ENCODE data around the gene DACH1. TPM values are rescaled to one million over a fixed set of nuclear protein-coding genes. Genes with fewer than 3 reads are reported as not detected.

DACH1 gene
- total RNA-seq, 1 experiment from 2014 or later: 0.11 TPM

DNA sequence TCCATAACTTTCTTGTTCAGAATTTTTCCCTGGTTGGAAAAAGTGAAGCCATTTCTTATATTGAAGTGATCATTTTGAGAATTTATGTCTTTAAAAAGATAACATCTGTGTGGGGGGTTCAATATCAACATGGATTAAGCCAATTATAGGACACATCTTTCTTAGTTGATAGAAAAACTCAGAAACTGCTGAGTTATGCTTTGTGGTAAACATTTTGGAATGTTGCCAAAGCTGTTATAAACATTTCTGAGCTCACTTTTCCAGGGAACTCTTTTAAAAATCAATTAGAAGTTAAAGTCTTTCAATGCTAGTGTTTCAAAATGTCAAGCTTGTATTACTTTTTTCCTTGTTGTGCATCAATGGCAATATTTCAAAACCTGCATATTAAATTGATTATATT lies 248.8 kb downstream of the DACH1 start:
- intact Hi-C loops (cut with micrococcal nuclease; ENCODE audit: unreplicated experiment): no loop called here

GRCh38 chr13:71617265-71617664 lies 249.7 kb downstream of the DACH1 start:
- TF ChIP-seq EZH2 (IDR thresholded peaks at IDR 0.05; ENCODE audit: borderline replicate concordance, low read depth, low read length, poor library complexity, severe bottlenecking) (no peak), CTCF (conservative IDR thresholded peaks at IDR 0.05; ENCODE audit: low read depth, low read length) (no peak)
- no peaks in the 10 kb centered on the region for H3K27me3 ChIP-seq (replicated peaks; ENCODE audit: insufficient read depth, low read depth, low read length, poor library complexity)
- ChIA-PET CTCF (no interaction called here), POLR2A (ENCODE audit: low non-redundant PET) (no interaction called here)
- no peaks in the 10 kb centered on the region for H3K9me3 ChIP-seq (ENCODE audit: low read depth, low read length, poor library complexity, severe bottlenecking)
- no peak for DNase-seq (ENCODE audit: low spot score)
- no TSS peak for BruUV-seq (replicated peaks)
- H3K36me3 ChIP-seq (ENCODE audit: insufficient read depth, low read length, poor library complexity, severe bottlenecking): no peaks in the 10 kb centered on the region
- intact Hi-C loops (cut with micrococcal nuclease; ENCODE audit: unreplicated experiment): no loop called here
- H3K4me3 ChIP-seq (ENCODE audit: low read depth, low read length, poor library complexity, severe bottlenecking): no peak overlapping the region
- peaks cover 51% of the 10 kb centered on the region for H3K4me1 ChIP-seq (ENCODE audit: insufficient read depth, low read length, poor library complexity, severe bottlenecking)
- no peak overlapping the region for H3K27ac ChIP-seq (ENCODE audit: low read depth, low read length, poor library complexity, severe bottlenecking)

More for the DNA sequence above, 248.8 kb downstream of the DACH1 start:
- ChIA-PET CTCF (no interaction called here), POLR2A (ENCODE audit: low non-redundant PET) (no interaction called here)
- DNase-seq (ENCODE audit: low spot score): peak; percentile 42
- H3K27ac ChIP-seq (ENCODE audit: low read depth, low read length, poor library complexity, severe bottlenecking): no peak overlapping the region
- H3K27me3 ChIP-seq (replicated peaks; ENCODE audit: insufficient read depth, low read depth, low read length, poor library complexity): no peaks in the 10 kb centered on the region
- H3K36me3 ChIP-seq (ENCODE audit: insufficient read depth, low read length, poor library complexity, severe bottlenecking): no peaks in the 10 kb centered on the region
- H3K4me1 ChIP-seq (ENCODE audit: insufficient read depth, low read length, poor library complexity, severe bottlenecking): peaks cover 42% of the 10 kb centered on the region
- no peak overlapping the region for H3K4me3 ChIP-seq (ENCODE audit: low read depth, low read length, poor library complexity, severe bottlenecking)
- no TSS peak for BruUV-seq (replicated peaks)
- no peak for TF ChIP-seq CTCF (conservative IDR thresholded peaks at IDR 0.05; ENCODE audit: low read depth, low read length)
- TF ChIP-seq EZH2 (IDR thresholded peaks at IDR 0.05; ENCODE audit: borderline replicate concordance, low read depth, low read length, poor library complexity, severe bottlenecking): no peak
- no peaks in the 10 kb centered on the region for H3K9me3 ChIP-seq (ENCODE audit: low read depth, low read length, poor library complexity, severe bottlenecking)

GRCh38 chr13:71613066-71613745 lies 253.8 kb downstream of the DACH1 start:
- Histone ChIP-seq H3K27ac (ENCODE audit: low read depth, low read length, poor library complexity, severe bottlenecking) (no peak overlapping the region), H3K27me3 (replicated peaks; ENCODE audit: insufficient read depth, low read depth, low read length, poor library complexity) (no peaks in the 10 kb centered on the region), H3K4me1 (ENCODE audit: insufficient read depth, low read length, poor library complexity, severe bottlenecking) (peaks cover 40% of the 10 kb centered on the region), H3K4me3 (ENCODE audit: low read depth, low read length, poor library complexity, severe bottlenecking) (no peak overlapping the region), H3K36me3 (ENCODE audit: insufficient read depth, low read length, poor library complexity, severe bottlenecking) (no peaks in the 10 kb centered on the region), H3K9me3 (ENCODE audit: low read depth, low read length, poor library complexity, severe bottlenecking) (no peaks in the 10 kb centered on the region)
- BruUV-seq (replicated peaks): no TSS peak
- POLR2A ChIA-PET (ENCODE audit: low non-redundant PET): no interaction called here
- no peak for TF ChIP-seq EZH2 (IDR thresholded peaks at IDR 0.05; ENCODE audit: borderline replicate concordance, low read depth, low read length, poor library complexity, severe bottlenecking)
- no peak for TF ChIP-seq CTCF (conservative IDR thresholded peaks at IDR 0.05; ENCODE audit: low read depth, low read length)
- CTCF ChIA-PET: no interaction called here
- DNase-seq (ENCODE audit: low spot score): no peak
- intact Hi-C loops (cut with micrococcal nuclease; ENCODE audit: unreplicated experiment): no loop called here
